ENCODE results near the gene MTM1.

GRCh38 chrX:150683112-150683511 lies 114.7 kb downstream of the MTM1 start:
- no peak for TF ChIP-seq CEBPB (IDR thresholded peaks at IDR 0.05)
- TF ChIP-seq TEAD4 (IDR thresholded peaks at IDR 0.05), result no peak
- no peak for TF ChIP-seq TCF12 (IDR thresholded peaks at IDR 0.05; ENCODE audit: low read depth)
- TF ChIP-seq YY1 (IDR thresholded peaks at IDR 0.05; ENCODE audit: low read depth), result no peak
- TF ChIP-seq EP300 (IDR thresholded peaks at IDR 0.05; ENCODE audit: borderline replicate concordance), result no peak
- TF ChIP-seq, protein P1, sequence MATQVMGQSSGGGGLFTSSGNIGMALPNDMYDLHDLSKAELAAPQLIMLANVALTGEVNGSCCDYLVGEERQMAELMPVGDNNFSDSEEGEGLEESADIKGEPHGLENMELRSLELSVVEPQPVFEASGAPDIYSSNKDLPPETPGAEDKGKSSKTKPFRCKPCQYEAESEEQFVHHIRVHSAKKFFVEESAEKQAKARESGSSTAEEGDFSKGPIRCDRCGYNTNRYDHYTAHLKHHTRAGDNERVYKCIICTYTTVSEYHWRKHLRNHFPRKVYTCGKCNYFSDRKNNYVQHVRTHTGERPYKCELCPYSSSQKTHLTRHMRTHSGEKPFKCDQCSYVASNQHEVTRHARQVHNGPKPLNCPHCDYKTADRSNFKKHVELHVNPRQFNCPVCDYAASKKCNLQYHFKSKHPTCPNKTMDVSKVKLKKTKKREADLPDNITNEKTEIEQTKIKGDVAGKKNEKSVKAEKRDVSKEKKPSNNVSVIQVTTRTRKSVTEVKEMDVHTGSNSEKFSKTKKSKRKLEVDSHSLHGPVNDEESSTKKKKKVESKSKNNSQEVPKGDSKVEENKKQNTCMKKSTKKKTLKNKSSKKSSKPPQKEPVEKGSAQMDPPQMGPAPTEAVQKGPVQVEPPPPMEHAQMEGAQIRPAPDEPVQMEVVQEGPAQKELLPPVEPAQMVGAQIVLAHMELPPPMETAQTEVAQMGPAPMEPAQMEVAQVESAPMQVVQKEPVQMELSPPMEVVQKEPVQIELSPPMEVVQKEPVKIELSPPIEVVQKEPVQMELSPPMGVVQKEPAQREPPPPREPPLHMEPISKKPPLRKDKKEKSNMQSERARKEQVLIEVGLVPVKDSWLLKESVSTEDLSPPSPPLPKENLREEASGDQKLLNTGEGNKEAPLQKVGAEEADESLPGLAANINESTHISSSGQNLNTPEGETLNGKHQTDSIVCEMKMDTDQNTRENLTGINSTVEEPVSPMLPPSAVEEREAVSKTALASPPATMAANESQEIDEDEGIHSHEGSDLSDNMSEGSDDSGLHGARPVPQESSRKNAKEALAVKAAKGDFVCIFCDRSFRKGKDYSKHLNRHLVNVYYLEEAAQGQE (IDR thresholded peaks at IDR 0.05; ENCODE audit: low read depth), result no peak
- TF ChIP-seq, protein P2, sequence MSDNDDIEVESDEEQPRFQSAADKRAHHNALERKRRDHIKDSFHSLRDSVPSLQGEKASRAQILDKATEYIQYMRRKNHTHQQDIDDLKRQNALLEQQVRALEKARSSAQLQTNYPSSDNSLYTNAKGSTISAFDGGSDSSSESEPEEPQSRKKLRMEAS (IDR thresholded peaks at IDR 0.05), result no peak
- TF ChIP-seq CREB1 (IDR thresholded peaks at IDR 0.05; ENCODE audit: low read depth), result no peak
- no peak for TF ChIP-seq RAD21 (IDR thresholded peaks at IDR 0.05; ENCODE audit: low read depth)
- no peak for TF ChIP-seq TAF1 (IDR thresholded peaks at IDR 0.05; ENCODE audit: low read depth)
- peak; percentile 42; the same call in 1 of the 2 replicates for TF ChIP-seq NFIC (IDR thresholded peaks at IDR 0.05)
- no peak for TF ChIP-seq EGR1 (IDR thresholded peaks at IDR 0.05)

Data from Ishikawa (cell line).